Gastroesophageal sphincter (tissue), 4 donors: ENCODE measurements around the gene THADA. TPM values are rescaled to one million over a fixed set of nuclear protein-coding genes. Genes with fewer than 3 reads are reported as not detected.

Experiments
- ATAC-seq: fragments of 150-250 bp; one replicate; pipeline ENCODE4 v1.9.1; 2016; ENCODE audit warnings: mild to moderate bottlenecking, moderate library complexity
- H3K27ac ChIP-seq, 4 donors: fragments of 200-600 bp; sonication (generic) in 3 of 4; 1 replicate in 3 of 4; 2 replicates in 1 of 4; pipeline ENCODE4 v1.5.1; 2016 to 2019
- H3K27me3 ChIP-seq: fragments of 200-600 bp; sonication (generic); one replicate; pipeline ENCODE4 v1.5.1; 2019
- H3K36me3 ChIP-seq, 2 donors: fragments of 200-600 bp; sonication (generic); one replicate each; pipeline ENCODE4 v1.5.1; 2019; ENCODE audit warnings: control low read depth in 1 of 2
- H3K4me1 ChIP-seq, 3 donors: fragments of 200-600 bp; sonication (generic); 1 replicate in 2 of 3; 2 replicates in 1 of 3; pipeline ENCODE4 v1.5.1; 2016 to 2019; ENCODE audit warnings: control low read depth in 2 of 3
- H3K4me3 ChIP-seq, 2 donors: fragments of 200-600 bp; sonication (generic); one replicate each; pipeline ENCODE4 v1.5.1; 2019; ENCODE audit warnings: mild to moderate bottlenecking in 1 of 2, moderate library complexity in 1 of 2
- H3K9me3 ChIP-seq, 3 donors: fragments of 200-600 bp; sonication (generic); one replicate each; pipeline ENCODE4 v1.5.1; 2017 to 2019; ENCODE audit warnings: control low read depth in 2 of 3
- EP300 ChIP-seq: sonication (generic); formaldehyde crosslinking; IDR thresholded peaks from one replicate; pipeline ENCODE4 v1.6.1; 2017; ENCODE audit warnings: antibody characterized with exemption, mild to moderate bottlenecking
- POLR2A ChIP-seq, 2 donors: fragments of 450-650 bp; IDR thresholded peaks; one replicate each; pipeline ENCODE4 v1.6.1; 2017; ENCODE audit warnings: antibody characterized with exemption in 2 of 2, mild to moderate bottlenecking in 2 of 2, moderate library complexity in 1 of 2
- POLR2AphosphoS5 ChIP-seq: sonication (generic); formaldehyde crosslinking; IDR thresholded peaks from one replicate; pipeline ENCODE4 v1.6.1; 2017; ENCODE audit warnings: antibody characterized with exemption
- WGBS, 2 donors: methylation state at CpG; one replicate each; pipeline ENCODE4 v1.1.5; 2018; ENCODE audit warnings: low coverage in 1 of 2; 5-methylcytosine and 5-hydroxymethylcytosine counted together
- total RNA-seq, 4 donors: library from RNA; depleted of rRNA; stranded (reverse); fragments of >200 nt; gene quantifications; one replicate each; pipeline ENCODE4 v1.1.0, GENCODE V29; 2016
- TF ChIP-seq, protein P1 (sequence below), 4 experiments: fragments of 200-600 bp in 2 of 4; fragments of 450-650 bp in 2 of 4; sonication (generic) in 1 of 4; IDR thresholded peaks; one replicate each; pipeline ENCODE4 v1.5.1; 2017 to 2019; ENCODE audit warnings: antibody characterized with exemption in 4 of 4, mild to moderate bottlenecking in 2 of 4, moderate library complexity in 2 of 4

Gene THADA
- total RNA-seq, 4 donors from 2014 or later, result 19.7 to 34.4 (median 22.3) TPM

DNA sequence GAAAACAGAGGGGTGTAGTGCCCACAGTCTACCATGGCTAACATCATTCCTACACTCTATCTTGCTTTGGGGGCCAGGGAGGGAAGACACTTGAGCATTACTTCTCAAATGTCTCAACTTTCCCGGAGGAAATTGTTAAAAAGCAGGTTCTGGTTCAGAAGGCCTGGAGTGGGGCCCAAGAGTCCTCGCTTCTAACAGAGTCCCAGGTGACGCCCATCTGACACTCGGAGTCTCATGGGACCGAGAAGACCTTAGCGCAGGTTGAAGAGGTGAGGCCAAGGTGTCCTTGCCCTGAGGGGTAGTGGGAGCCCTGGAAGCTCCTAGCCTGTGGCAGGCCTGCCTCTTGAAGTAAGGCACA is 409.5 kb downstream of the THADA start:
- peaks cover 0 to 11% (median 0%) of the 10 kb centered on the region in 3 donors for H3K4me1 ChIP-seq
- ATAC-seq, result no peak
- H3K27me3 ChIP-seq, result no peaks in the 10 kb centered on the region
- H3K4me3 ChIP-seq, result no peak overlapping the region
- WGBS, 2 donors, result 90 to 100% methylated on average over 2 to 5 of the region's 6 CpGs
- no peaks in the 10 kb centered on the region for H3K36me3 ChIP-seq
- H3K27ac ChIP-seq, result peak overlapping the region in 2 of 4 donors; percentile 29 to 38
- no peaks in the 10 kb centered on the region for H3K9me3 ChIP-seq
- TF ChIP-seq POLR2A (IDR thresholded peaks at IDR 0.05) (no peak), EP300 (no peak), POLR2AphosphoS5 (no peak)
- TF ChIP-seq, protein P1, sequence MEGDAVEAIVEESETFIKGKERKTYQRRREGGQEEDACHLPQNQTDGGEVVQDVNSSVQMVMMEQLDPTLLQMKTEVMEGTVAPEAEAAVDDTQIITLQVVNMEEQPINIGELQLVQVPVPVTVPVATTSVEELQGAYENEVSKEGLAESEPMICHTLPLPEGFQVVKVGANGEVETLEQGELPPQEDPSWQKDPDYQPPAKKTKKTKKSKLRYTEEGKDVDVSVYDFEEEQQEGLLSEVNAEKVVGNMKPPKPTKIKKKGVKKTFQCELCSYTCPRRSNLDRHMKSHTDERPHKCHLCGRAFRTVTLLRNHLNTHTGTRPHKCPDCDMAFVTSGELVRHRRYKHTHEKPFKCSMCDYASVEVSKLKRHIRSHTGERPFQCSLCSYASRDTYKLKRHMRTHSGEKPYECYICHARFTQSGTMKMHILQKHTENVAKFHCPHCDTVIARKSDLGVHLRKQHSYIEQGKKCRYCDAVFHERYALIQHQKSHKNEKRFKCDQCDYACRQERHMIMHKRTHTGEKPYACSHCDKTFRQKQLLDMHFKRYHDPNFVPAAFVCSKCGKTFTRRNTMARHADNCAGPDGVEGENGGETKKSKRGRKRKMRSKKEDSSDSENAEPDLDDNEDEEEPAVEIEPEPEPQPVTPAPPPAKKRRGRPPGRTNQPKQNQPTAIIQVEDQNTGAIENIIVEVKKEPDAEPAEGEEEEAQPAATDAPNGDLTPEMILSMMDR (IDR thresholded peaks at IDR 0.05), result no peak

DNA sequence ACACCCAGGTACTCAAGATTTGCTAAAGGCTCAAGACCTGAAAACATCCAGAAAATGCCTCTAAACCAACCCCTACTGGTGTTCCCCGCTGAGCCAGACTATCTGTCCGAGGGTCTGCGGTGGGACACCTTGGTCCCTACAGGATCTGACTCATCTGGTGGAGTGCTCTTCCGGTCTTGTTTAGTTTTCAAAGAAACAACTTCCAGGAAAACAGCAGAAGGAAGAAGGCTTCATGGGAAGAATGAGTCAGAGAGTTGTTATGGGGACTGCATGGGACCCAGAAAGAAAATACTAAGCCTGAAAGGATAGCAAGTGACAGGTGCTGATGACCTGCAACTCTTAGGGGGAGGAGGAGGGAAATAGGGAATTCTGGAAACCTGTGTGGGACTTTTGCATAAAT is 410.7 kb downstream of the THADA start:
- ATAC-seq, result no peak
- H3K36me3 ChIP-seq, result no peaks in the 10 kb centered on the region
- TF ChIP-seq POLR2A (IDR thresholded peaks at IDR 0.05) (no peak), EP300 (no peak), POLR2AphosphoS5 (no peak)
- TF ChIP-seq, protein P1 (IDR thresholded peaks at IDR 0.05), result no peak
- peaks cover 0 to 11% (median 0%) of the 10 kb centered on the region in 3 donors for H3K4me1 ChIP-seq
- H3K9me3 ChIP-seq, result no peaks in the 10 kb centered on the region
- H3K27ac ChIP-seq, result no peak overlapping the region
- 55 to 73% methylated on average over 3 of the region's 4 CpGs for WGBS, 2 donors
- H3K4me3 ChIP-seq, result no peak overlapping the region
- no peaks in the 10 kb centered on the region for H3K27me3 ChIP-seq

DNA sequence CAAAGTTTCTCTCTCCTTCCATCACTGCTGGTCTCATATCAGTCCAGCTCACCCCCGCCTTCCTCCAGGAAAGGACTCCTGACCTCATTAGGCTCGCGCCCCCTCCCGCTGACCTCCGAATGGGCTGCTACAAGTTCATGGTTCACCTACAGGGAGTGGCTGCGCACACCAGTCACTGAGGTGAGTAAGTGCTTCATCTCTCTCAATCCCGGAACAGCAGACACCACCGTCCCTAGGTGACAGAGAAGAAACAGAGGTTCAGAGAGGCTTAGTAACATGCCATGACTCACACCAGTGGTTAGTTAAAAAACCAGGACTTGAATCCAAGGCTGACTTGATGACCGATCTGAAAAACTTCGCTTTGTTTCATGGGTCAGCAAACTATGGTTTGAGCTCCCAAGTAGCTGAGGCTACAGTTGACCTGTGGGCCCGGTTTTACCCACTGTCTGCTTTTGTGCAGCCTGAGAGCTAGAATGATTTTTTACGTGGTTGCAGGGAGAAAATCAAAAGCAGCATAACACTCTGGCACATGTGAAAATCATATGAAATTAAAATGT is 411.4 kb downstream of the THADA start:
- H3K4me1 ChIP-seq, result peaks cover 0 to 18% (median 0%) of the 10 kb centered on the region in 3 donors
- TF ChIP-seq, protein P1 (IDR thresholded peaks at IDR 0.05), result no peak
- no peak for TF ChIP-seq POLR2AphosphoS5
- H3K9me3 ChIP-seq, result no peaks in the 10 kb centered on the region
- H3K27ac ChIP-seq, result no peak overlapping the region
- no peak for ATAC-seq
- H3K36me3 ChIP-seq, result no peaks in the 10 kb centered on the region
- WGBS, 2 donors, result 85 to 96% methylated on average over 3 to 10 of the region's 12 CpGs
- H3K27me3 ChIP-seq, result no peaks in the 10 kb centered on the region
- H3K4me3 ChIP-seq, result no peak overlapping the region

DNA sequence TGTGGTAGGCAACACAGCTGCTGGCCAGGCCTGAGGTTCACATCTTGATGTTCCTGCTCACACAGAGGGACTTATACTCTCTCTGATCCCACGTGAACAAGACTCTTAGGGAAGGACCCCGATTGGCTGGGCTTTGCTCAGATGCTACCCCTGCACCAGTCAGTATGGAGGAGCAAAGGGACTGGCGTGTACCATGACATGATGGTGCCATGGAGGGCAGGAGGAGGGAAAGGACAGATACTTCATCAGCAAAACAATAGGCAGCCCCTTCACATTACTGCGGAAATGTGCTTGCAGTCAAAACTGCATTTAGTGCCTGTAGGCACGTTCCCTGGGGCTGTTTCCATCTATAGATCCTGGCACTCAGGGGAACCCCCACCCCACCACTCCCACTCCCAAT is 412.1 kb downstream of the THADA start:
- no peaks in the 10 kb centered on the region for H3K9me3 ChIP-seq
- no peaks in the 10 kb centered on the region for H3K27me3 ChIP-seq
- WGBS, 2 donors, result 89% methylated on average over 2 of the region's 5 CpGs; no CpG with 5 or more reads in 1 of the 2 donors
- H3K4me1 ChIP-seq, result peaks cover 0 to 25% (median 5%) of the 10 kb centered on the region in 3 donors
- no peak for ATAC-seq
- TF ChIP-seq POLR2AphosphoS5 (no peak), POLR2A (IDR thresholded peaks at IDR 0.05) (no peak), EP300 (no peak)
- TF ChIP-seq, protein P1 (IDR thresholded peaks at IDR 0.05), result no peak
- no peak overlapping the region for H3K27ac ChIP-seq
- H3K4me3 ChIP-seq, result no peak overlapping the region
- H3K36me3 ChIP-seq, result no peaks in the 10 kb centered on the region

DNA sequence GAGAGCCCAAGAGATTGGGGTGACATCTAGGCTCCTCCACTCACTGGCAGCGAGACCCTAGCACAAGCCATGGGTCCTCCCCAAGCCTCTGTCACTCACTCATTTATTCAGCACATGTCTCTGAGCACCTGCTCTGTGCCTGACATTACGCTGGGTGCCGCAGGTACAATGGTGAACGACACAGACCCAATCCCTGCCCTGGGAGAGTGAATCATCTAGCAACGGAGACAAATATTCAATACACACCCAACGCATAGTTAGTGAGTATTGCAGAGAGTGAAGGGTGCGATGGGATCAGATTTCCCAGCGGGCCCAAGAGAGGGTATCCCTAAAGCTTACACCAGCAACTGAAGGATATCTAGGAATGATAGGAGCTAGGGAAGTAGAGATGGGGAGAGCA is 414.9 kb downstream of the THADA start:
- no peak overlapping the region for H3K4me3 ChIP-seq
- H3K36me3 ChIP-seq, result no peaks in the 10 kb centered on the region
- TF ChIP-seq, protein P1 (IDR thresholded peaks at IDR 0.05), result no peak
- TF ChIP-seq POLR2AphosphoS5 (no peak), EP300 (no peak), POLR2A (IDR thresholded peaks at IDR 0.05) (no peak)
- H3K9me3 ChIP-seq, result peaks cover 0 to 6% (median 0%) of the 10 kb centered on the region in 3 donors
- peaks cover 0 to 24% (median 11%) of the 10 kb centered on the region in 3 donors for H3K4me1 ChIP-seq
- WGBS, 2 donors, result 96 to 100% methylated on average over 1 to 6 of the region's 8 CpGs
- no peak for ATAC-seq
- H3K27me3 ChIP-seq, result no peaks in the 10 kb centered on the region
- H3K27ac ChIP-seq, result no peak overlapping the region
